Stomach (tissue), 9 donors: Measurements from ENCODE around the gene CLIC1. TPM values are rescaled to one million over a fixed set of nuclear protein-coding genes. Genes with fewer than 3 reads are reported as not detected.

Experiments used
- DNase-seq, 2 donors: peaks; one replicate each; pipeline versions ENCODE4 v3.0.0 to v3.0.0-alpha.2; 2013 to 2019
- H3K27ac ChIP-seq, 5 donors: fragments of 200-600 bp in 4 of 5; sonication (generic) in 4 of 5; one replicate each; pipeline ENCODE4 v1.5.1; 2013 to 2019; ENCODE audit warnings: mild to moderate bottlenecking in 1 of 5, moderate library complexity in 1 of 5
- H3K27me3 ChIP-seq, 3 donors: fragments of 200-600 bp; sonication (generic); one replicate each; pipeline ENCODE4 v1.5.1; 2017 to 2019; ENCODE audit warnings: mixed run types in 1 of 3
- H3K36me3 ChIP-seq, 4 donors: fragments of 200-600 bp; sonication (generic); 1 replicate in 3 of 4; 2 replicates in 1 of 4; pipeline ENCODE4 v1.5.1; 2016 to 2019
- H3K4me1 ChIP-seq, 4 donors: fragments of 200-600 bp; sonication (generic); one replicate each; pipeline ENCODE4 v1.5.1; 2016 to 2019
- H3K4me3 ChIP-seq, 4 donors: fragments of 200-600 bp; sonication (generic) in 3 of 4; one replicate each; pipeline ENCODE4 v1.5.1; 2016 to 2019; ENCODE audit warnings: mild to moderate bottlenecking in 1 of 4
- H3K9me3 ChIP-seq, 4 donors: fragments of 200-600 bp; sonication (generic); one replicate each; pipeline ENCODE4 v1.5.1; 2016 to 2019
- CTCF ChIP-seq, 7 experiments: fragments of 450-650 bp in 4 of 7; fragments of 200-600 bp in 3 of 7; sonication (generic) in 3 of 7; IDR thresholded peaks; one replicate each; pipeline ENCODE4 v1.5.1; 2016 to 2019; ENCODE audit warnings: antibody characterized with exemption in 7 of 7, control low read depth in 2 of 7, mild to moderate bottlenecking in 1 of 7
- EP300 ChIP-seq: sonication (generic); formaldehyde crosslinking; IDR thresholded peaks from one replicate; pipeline ENCODE4 v1.6.1; 2017; ENCODE audit warnings: antibody characterized with exemption
- POLR2A ChIP-seq, 4 donors: fragments of 450-650 bp; IDR thresholded peaks; one replicate each; pipeline ENCODE4 v1.6.1; 2016; ENCODE audit warnings: antibody characterized with exemption in 4 of 4, control low read depth in 2 of 4, mild to moderate bottlenecking in 1 of 4, moderate library complexity in 1 of 4
- POLR2AphosphoS5 ChIP-seq, 3 donors: sonication (generic); formaldehyde crosslinking; IDR thresholded peaks; one replicate each; pipeline ENCODE4 v1.6.1; 2016; ENCODE audit warnings: antibody characterized with exemption in 3 of 3
- WGBS, 5 donors: extraction: QIAGEN DNeasy Blood & Tissue Kit in 3 of 5; methylation state at CpG; one replicate each; pipeline versions ENCODE4 v1.1.5 to v1.1.7; 2013 to 2018; 5-methylcytosine and 5-hydroxymethylcytosine counted together
- intact Hi-C: fragments of 100-400 bp; cut with DNase I; formaldehyde crosslinking; loops from one replicate; pipeline ENCODE4 v1.15.1; 2023; ENCODE audit warnings: low total_unique reads
- polyA plus RNA-seq, 3 donors: library from polyadenylated mRNA; stranded (reverse); fragments of 200-250 nt; gene quantifications; one replicate each; pipeline ENCODE4 v1.2.3, GENCODE V29; 2013
- total RNA-seq, 5 donors: library from RNA; depleted of rRNA; stranded (reverse); fragments of >200 nt; gene quantifications; one replicate each; pipeline versions ENCODE4 v1.1.0 to v1.2.3, GENCODE V29; 2014 to 2016
- donor health status: healthy with polysubstance abuse.
- donor health status: Bipolar disorder and iron deficiency.
- donor health status: healthy.

CLIC1 gene
- total and polyA plus RNA-seq, 8 donors: 33.8 to 597 (median 278) TPM

GRCh38 chr6:31737315-31737990 lies 1.1 kb upstream of the CLIC1 start:
- Histone ChIP-seq H3K9me3 (no peaks in the 10 kb centered on the region), H3K36me3 (peaks cover 15 to 21% (median 20%) of the 10 kb centered on the region in 4 donors), H3K27ac (peak overlapping the region; percentile 94 to 97 (median 95)), H3K27me3 (no peaks in the 10 kb centered on the region), H3K4me1 (peaks cover 55 to 73% (median 63%) of the 10 kb centered on the region in 4 donors), H3K4me3 (peak overlapping the region in 2 of 4 donors; percentile 78 to 85)
- no peak for TF ChIP-seq EP300
- no peak for TF ChIP-seq CTCF (IDR thresholded peaks at IDR 0.05)
- TF ChIP-seq POLR2A (IDR thresholded peaks at IDR 0.05): no peak
- no peak for TF ChIP-seq POLR2AphosphoS5 (IDR thresholded peaks at IDR 0.05)
- intact Hi-C loops: no loop called here
- peak in 1 of 2 donors; percentile 90 for DNase-seq
- WGBS, 5 donors: 30 to 49% (median 40%) methylated on average over 7 of the region's 7 CpGs

- 20 to 34% (median 27%) methylated on average over 9 to 10 of the region's 10 CpGs for WGBS, 5 donors
- intact Hi-C loops: no loop called here
- H3K9me3 ChIP-seq: no peaks in the 10 kb centered on the region
- H3K36me3 ChIP-seq: peaks cover 21 to 27% (median 26%) of the 10 kb centered on the region in 4 donors
- H3K27me3 ChIP-seq: no peaks in the 10 kb centered on the region
- no peak for TF ChIP-seq CTCF (IDR thresholded peaks at IDR 0.05)
- no peak for TF ChIP-seq POLR2AphosphoS5 (IDR thresholded peaks at IDR 0.05)
- no peak for TF ChIP-seq EP300
- no peak for TF ChIP-seq POLR2A (IDR thresholded peaks at IDR 0.05)
- peak overlapping the region; percentile 67 to 85 (median 75) for H3K4me3 ChIP-seq
- H3K4me1 ChIP-seq: peaks cover 55 to 80% (median 66%) of the 10 kb centered on the region in 4 donors
- peak overlapping the region; percentile 94 to 97 (median 95) for H3K27ac ChIP-seq
- peak in 1 of 2 donors; percentile 45 for DNase-seq
Measured at GRCh38 chr6:31736768-31737314, 511 bp upstream of the CLIC1 start.

- no peaks in the 10 kb centered on the region for H3K27me3 ChIP-seq
- H3K4me3 ChIP-seq: peak overlapping the region; percentile 67 to 85 (median 75)
- peak overlapping the region; percentile 94 to 97 (median 95) for H3K27ac ChIP-seq
- TF ChIP-seq CTCF (IDR thresholded peaks at IDR 0.05) (no peak), POLR2A (IDR thresholded peaks at IDR 0.05) (no peak), POLR2AphosphoS5 (IDR thresholded peaks at IDR 0.05) (peak in 2 of 3 donors; percentile 57 to 74), EP300 (no peak)
- H3K4me1 ChIP-seq: peaks cover 54 to 81% (median 70%) of the 10 kb centered on the region in 4 donors
- no peaks in the 10 kb centered on the region for H3K9me3 ChIP-seq
- intact Hi-C loops: no loop called here
- H3K36me3 ChIP-seq: peaks cover 36 to 41% (median 40%) of the 10 kb centered on the region in 4 donors
- peak; percentile 54 to 86 for DNase-seq
- 0% methylated on average over 17 to 18 of the region's 18 CpGs for WGBS, 5 donors
Measured at GRCh38 chr6:31734821-31735406, 1.4 kb downstream of the CLIC1 start.

- intact Hi-C loops: no loop called here
- WGBS, 5 donors: 5 to 19% (median 14%) methylated on average over 2 of the region's 2 CpGs
- no peaks in the 10 kb centered on the region for H3K27me3 ChIP-seq
- H3K27ac ChIP-seq: peak overlapping the region; percentile 94 to 97 (median 95)
- TF ChIP-seq POLR2A (IDR thresholded peaks at IDR 0.05) (no peak), EP300 (no peak)
- peak overlapping the region; percentile 67 to 85 (median 75) for H3K4me3 ChIP-seq
- H3K4me1 ChIP-seq: peaks cover 53 to 80% (median 70%) of the 10 kb centered on the region in 4 donors
- no peak for DNase-seq
- H3K9me3 ChIP-seq: no peaks in the 10 kb centered on the region
- H3K36me3 ChIP-seq: peaks cover 36 to 41% (median 40%) of the 10 kb centered on the region in 4 donors
Measured at GRCh38 chr6:31734247-31734820, 2.0 kb downstream of the CLIC1 start.
